HG02852 (cell line): ENCODE results near the gene RPAP2.
"Not testable (repeated sequence)": the region's sequence is repeated elsewhere in the genome, so short reads cannot be mapped to it uniquely, and the experiment has no call there.

Source experiments
- ATAC-seq: cut with Tn5 transposase; IDR thresholded peaks from one replicate; pipeline ENCODE4 v1.9.1; 2021; ENCODE audit warnings: mild to moderate bottlenecking, moderate library complexity; ENCODE audit not compliant: unreplicated experiment

The RPAP2 gene

DNA sequence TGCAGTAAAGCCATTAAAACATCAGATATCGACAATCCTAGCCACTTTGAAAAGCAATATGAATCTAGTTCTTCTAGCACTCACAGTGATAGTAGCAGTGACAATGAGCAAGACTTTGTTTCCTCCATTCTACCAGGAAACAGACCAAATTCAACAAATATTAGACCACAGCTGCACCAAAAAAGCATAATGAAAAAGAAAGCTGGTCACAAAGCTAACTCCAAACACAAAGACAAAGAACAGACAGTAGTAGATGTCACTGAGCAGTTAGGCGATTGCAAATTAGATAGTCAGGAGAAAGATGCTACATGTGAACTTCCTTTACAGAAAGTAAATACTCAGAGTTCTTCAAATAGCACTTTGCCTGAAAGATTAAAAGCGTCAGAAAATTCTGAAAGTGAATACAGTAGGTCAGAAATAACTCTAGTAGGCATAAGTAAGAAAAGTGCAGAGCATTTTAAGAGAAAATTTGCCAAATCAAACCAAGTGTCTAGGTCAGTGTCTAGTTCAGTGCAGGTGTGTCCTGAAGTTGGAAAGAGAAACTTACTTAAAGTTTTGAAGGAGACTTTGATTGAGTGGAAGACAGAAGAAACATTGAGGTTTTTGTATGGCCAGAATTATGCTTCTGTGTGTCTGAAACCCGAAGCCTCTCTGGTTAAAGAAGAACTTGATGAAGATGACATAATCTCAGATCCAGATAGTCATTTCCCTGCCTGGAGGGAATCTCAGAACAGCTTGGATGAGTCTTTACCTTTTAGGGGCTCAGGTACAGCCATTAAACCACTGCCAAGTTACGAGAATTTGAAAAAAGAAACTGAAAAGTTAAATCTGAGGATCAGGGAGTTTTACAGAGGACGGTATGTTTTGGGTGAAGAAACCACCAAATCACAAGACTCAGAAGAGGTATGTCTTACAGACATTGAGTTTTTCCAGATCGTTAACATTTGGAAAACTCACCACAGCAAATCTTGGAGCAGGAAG, 24.9 kb downstream of the RPAP2 start:
- no peak for ATAC-seq

DNA sequence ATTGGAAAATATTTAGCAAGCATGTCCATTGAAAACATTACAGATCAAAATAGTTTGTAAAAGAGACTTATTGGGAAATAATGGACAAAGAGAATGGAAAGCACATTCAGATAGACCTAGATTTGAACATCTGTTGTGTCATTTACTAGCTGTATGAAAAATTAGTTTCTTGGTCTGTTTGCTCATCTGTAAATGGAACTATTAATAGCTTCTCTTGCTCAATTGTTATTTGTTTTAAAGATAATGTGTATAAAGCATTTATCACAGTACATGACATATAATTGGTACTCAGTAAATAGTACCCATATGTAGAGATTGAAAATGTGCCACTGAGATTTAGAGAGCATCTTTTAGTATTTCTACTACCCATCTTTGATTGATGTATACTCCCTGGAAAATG, 25.9 kb downstream of the RPAP2 start:
- no peak for ATAC-seq

DNA sequence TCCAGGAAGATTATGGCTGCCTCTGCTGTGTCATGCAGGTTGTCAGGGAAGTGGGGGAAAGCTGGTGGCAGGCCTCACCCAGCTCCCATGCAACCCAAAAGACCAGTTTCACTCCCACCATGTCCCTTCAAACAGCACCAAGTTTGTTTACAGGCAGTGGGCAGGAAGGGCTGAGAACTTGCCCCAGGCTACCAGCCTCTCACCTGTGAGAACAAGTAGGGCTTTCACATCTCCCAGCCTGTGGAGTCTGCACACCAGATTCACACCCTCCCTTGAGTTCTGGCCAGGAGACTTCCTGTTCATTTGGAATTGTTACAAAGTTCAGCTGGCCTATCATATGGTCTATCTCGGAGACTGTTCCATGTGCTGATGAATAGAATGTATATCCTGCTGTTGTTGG, 27.8 kb downstream of the RPAP2 start:
- ATAC-seq = no peak

DNA sequence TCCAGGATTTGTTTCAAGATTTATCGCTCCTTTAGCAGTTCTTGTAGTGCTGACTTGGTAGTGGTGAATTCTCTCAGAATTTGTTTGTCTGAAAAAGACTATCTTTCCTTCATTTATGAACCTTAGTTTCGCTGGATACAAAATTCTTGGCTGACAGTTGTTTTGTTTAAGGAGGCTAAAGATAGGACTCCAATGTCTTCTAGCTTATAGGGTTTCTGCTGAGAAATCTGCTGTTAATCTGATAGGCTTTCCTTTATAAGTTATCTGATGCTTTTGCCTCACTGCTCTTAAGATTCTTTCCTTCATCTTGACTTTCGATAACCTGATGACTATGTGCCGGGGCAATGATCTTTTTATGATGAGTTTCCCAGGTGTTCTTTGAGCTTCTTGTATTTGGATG, 28.9 kb downstream of the RPAP2 start:
- ATAC-seq = no peak

DNA sequence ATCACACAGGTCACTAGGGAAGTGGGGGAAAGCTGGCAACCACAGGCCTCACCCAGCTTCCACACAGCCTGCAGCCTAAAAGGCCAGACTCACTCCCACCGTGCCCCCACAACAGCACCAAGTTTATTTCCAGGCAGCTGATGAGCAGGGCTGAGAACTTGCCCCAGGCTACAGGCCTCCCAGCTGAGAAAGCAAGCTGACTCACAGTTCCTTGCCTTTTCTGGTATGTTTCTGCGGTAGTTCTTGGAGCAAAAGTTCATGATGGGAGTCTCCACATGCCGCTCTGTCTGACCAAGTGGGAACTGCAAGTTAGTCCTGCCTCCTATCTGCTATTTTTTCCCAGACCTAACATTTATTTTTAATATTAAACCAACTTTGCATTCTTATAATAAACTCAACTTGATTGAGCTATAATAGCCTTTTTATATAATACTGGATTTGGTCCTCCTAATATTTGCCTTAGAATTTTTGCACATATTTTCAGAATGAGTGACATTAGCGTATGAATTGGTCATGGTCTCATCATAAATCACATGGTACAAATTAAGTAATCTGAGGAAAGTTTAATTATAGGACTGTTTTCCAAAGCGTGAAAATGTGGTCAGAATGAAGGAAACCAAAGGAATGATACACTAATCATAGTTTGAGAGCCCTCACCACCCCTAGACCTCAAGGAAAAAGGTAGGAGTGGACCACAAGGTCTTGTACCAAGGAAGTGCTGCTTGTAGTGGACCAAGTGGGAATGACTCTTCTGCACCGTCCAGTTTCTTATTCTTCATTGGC, 30.7 kb downstream of the RPAP2 start:
- no peak for ATAC-seq

DNA sequence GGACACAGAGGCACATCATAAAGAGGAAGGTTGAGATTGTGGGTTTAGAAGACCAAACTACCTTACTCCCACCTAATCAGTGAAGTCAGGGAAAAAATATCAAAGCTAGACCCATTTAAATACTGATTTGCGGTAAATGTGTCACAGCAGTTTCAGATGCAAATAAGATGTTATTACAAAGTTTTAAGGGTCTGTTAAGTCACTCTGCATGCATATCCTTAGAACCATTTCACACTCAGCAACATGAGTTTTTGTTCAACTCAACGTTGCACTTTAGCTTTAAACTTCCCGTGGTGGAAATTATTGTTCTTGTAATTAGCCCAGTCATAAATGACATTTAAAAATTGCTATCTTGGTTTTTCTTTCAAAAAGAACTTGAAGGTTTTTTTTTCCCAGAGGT, 34.8 kb downstream of the RPAP2 start:
- ATAC-seq = no peak

DNA sequence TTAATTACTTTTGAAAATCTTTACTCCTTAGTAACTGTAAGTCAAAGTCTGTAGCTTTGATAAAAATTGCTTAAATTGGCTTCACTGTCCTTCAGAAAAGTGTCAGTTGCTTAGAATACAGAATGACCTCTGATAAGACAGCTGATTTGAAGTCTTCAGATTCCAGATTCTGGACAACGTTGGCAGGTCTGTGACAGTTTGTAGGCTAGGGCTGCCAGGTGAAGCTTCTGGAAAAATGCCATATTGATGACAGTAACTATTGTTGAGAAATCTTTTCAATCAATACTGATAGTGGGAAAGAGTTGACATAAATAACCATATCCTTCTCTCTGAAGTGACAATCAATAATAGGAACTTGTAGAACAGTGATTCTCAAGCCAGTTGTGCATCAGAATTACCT, 41.3 kb downstream of the RPAP2 start:
- no peak for ATAC-seq

DNA sequence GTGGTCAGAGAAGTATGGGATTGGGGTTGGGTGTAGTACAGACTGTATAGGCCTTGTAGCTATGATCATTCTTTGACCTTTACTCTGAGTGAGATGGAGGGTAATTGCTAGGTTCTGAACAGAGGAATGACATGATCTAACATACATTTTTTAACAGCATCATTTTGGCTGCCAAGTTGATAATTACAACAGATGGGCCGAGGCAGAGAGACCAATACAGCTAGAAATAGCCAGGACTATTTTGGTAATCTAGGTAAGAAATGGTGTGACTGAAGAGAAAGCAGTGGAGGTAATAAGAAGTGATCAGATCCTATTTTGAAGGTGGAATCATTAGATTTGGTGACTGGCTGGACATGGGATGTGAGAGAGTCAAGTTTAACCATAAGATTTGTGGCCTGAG, 43.5 kb downstream of the RPAP2 start:
- no peak for ATAC-seq

DNA sequence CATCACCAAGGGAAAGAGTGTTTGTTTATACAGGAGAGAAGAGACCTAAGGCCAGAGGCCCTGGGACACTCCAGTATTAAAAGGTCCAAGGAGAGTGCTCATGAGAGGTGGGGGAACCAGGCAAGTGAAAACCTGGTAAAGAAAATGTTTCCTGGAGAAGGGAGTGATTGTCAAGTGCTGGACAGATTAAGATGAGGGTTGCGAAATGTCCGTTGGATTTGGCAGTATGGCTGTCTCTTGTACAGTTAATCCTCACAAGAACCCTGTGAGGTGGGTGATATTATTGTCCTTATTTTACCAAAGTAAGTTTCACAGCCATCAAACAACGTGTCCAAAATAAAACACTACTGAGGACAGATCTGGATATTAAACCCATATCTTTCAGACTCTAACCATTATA, 44.2 kb downstream of the RPAP2 start:
- ATAC-seq = no peak

DNA sequence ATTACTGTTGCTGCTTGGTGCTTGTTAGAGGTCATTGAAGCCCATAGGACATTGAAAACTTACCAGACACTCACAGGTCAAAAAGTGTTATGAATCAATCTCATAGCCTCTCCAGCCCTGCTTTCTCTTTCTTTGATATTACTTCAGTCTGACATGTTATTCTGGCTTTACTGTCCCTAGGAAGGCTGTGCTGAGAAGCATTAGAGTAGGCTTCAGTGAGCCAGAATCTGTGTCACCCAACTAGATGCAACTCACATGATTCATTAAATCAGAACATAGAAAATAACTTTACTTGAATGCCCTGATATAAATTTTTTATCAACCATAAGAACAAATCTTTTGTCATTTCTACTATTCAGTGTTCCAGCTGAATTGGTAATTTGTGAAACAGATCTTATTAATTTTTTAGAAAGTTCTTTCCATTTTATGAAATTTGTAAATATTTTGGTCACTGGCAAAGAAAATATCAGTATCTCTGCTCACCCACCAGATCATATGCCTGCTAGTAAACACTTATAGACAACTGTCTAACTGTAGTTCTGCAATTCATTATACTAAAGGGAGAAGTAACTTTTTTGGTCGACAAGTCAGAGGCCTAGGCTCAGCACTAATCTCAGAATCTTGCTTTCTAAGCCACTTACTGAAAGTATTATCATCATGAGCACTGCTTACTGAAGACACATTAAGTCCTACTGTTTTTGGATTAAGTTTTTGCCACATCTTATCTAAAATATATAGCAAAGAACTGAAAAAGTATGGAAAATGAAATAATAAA, 48.2 kb downstream of the RPAP2 start:
- ATAC-seq = no peak

DNA sequence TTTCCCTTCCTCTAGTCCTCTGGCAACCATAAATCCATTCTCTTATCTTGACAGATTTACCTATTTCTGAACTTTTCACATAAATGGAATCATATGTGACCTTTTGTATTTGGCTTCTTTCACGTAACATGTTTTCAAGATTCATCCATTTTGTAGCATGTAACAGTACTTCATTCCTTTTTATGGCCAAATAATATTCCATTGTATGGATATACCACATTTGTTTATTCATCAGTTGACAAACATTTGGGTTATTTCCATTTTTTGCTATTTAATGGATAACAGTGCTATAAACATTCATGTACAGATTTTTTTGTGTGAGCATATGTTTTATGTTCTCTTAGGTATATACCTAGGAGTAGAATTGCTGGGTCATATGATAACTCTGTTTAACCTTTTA, 54.0 kb downstream of the RPAP2 start:
- ATAC-seq = no peak

DNA sequence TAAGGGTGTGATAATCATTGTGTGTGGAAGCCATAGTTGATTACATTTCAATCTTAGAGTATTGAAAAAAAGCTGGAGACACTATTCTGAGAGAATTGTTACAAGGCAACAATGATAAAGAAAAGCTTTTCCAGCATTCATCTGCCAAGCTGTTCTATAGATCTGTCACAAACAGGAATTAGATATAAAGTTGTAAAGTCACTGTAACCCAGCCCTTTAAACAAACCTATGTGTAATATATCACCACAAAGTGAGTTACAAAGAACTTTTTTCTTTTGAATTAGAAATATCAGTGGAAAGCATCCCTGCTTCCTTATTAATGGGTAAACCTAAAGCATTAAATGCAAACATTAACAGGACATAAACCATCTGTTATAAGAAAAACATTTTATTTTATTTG, 55.4 kb downstream of the RPAP2 start:
- no peak for ATAC-seq

DNA sequence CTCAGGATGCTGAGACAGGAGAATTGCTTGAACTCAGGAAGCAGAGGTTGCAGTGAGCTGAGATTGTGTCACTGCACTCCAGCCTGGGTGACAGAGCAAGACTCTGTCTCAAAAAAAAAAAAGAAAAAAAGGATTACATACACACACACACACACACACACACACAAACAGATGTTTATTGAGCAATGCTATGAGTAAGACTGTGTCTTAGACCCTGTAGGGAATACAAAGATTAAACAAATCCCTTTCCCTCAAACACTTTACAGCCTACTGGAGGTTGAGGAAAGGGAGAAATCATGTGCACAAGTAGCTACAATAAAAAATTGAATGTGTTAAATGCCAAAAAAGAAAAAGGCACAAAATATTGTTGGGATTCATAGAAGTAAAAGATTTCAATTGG, 58.1 kb downstream of the RPAP2 start:
- no peak for ATAC-seq

DNA sequence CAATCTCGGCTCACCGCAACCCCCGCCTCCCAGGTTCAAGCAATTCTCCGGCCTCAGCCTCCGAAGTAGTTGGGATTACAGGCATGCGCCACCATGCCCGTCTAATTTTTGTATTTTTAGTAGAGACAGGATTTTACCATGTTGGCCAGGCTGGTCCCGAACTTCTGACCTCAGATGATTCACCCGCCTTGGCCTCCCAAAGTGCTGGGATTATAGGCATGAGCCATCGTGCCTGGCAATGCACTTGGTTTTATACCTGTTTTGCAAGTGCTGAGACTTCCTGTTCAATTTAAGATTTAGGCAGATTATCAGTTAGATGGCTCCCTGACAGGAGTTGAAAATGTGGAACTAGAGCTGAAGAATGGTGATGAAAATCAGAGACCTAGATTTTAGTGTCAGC, 60.5 kb downstream of the RPAP2 start:
- ATAC-seq = not testable (repeated sequence)

DNA sequence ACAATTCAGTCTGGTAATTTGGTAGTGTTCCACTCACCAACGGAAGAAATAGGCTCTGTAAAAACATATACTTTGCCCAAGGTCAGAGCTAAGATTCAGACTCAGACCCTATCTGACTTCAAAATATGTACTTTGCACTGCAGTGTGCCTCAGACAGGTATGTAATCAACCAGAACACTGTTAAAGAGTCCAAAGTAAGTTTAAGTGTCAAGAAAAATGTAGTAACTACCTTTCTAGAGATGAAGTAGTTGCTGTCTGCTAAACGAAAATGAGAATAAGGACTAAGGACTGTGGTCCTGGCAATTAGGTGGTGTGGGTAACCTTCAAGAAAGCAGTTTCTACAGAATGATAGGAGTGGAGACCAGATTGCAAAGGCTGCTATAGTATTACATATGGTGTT, 61.1 kb downstream of the RPAP2 start:
- no peak for ATAC-seq

DNA sequence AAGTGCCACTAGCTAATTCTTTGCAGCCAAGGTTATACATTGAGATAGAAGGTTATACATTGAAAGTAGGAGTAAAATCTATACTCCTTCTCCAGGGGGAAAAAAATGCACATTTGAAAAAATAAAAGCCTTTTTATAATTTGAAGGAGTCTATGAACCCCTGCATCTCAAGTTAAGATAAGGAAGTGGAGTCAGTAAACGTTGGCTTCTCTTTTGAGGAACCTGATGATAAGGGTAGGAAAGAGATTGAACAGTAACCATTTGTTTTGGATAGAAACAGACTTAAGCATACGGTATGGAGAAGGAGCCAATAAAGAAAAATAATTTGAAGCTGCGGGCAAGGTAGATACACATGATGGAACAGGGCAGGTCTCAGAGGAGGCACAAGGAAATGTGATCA, 64.1 kb downstream of the RPAP2 start:
- ATAC-seq = no peak

DNA sequence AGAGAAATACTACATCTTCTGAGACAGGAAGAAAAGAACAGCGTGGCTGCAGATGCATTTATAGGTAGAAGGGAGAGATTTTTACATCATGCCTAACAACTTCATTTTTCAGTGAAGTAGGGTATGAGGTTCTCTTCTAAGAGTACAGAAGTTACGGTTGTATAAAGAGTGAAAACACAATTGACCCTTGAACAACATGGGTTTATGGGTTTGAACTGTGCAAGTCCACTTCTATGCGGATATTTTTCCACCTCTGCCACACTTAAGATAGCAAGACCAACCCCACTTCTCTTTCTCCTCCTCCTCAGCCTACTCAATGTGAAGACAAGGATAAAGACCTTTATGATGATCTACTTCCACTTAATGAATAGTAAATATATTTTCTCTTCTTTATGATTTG, 64.5 kb downstream of the RPAP2 start:
- ATAC-seq = no peak

DNA sequence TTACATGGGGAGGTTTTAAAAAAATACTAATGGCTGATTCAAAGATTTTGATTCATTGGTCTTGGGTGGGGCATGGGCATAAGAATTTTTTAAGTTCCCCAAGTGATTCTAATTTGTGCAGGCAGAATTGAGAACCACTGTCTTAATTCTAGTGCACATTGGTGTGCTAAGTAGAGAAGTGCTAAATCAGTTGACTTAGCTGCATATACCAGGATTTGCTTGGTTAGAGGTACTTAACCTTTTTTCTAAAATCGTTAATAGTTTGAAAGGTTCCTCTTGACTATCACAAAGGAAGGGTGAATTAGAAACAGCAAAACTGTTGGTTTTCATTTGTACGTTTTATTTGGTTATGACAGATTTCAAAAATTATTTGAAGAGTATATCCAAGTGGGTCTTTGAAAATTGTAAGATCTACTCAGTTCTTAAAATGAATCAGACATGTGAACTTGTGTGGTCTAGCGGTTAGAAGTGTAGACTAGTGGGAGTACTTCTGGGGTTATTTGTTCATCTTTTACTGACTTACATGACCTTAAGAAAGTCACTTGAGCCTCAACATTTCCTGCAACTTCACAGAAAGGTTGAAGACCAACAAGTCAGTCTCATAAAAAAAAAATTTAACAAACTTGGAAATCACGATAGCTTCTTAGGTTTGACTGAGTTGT, 66.7 kb downstream of the RPAP2 start:
- ATAC-seq = peak; percentile 61

DNA sequence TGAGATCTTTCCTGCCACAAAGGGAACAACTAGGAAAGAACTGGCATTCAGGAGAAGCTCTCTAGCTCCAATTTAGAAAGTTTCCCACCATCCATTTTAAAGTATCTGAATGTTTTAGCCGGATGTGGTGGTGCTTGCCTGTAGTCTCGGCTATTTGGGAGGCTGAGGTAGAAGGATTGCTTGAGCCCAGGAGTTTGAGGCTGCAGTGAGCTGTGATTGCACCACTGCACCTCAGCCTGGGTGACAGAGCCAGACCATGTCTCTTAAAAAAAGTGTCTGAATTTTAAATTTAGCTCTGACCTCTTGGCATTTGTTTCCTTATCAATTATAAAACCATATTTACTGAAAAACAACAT, 67.2 kb downstream of the RPAP2 start:
- no peak for ATAC-seq

DNA sequence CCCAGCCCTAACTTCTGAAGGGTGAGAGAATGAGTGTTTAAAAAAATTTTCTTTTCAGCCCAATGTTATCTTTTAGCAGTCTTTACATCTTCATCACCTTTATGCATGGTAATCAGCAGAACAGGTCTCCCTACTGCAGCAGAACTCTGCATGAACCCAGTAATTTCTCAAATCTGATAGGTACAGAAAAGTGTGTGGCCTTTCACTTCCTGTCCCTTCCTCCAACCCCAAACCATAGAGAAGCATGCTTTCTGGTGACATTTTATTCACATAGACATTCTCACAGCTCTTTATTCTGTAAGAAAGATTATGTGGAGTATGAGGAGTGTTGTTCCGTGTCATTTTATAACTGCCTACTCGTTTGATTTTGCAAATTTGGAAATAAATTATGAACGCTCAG, 68.6 kb downstream of the RPAP2 start:
- peak; percentile 72 for ATAC-seq

DNA sequence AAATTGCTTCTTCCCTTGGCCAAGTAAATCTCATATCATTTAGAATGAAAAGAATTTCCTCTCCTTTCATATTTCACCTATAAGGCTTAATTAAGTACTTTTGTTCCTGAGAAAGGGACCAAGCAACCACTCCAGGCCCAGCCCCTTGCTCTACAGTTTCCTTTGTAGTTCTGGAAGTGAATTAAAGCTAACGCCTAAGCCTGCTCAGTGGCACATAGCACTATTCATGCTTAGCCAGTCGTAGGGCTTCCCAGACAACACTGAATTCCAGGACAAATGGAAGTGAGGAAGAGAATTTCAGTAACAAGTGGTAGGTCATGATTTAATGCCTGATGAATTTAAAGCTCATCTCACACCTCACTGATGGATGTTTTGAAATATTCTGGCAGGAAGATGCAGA, 73.3 kb downstream of the RPAP2 start:
- ATAC-seq = no peak
